CD14-positive monocyte (primary cell): Measurements from ENCODE around the gene ZGRF1. TPM values are rescaled to one million over a fixed set of nuclear protein-coding genes. Genes with fewer than 3 reads are reported as not detected.

Source experiments
- DNase-seq, 3 donors: peaks; one replicate each; pipeline ENCODE4 v3.0.0-alpha.2; 2011 to 2022
- H2AFZ ChIP-seq: 2 replicates; pipeline ENCODE4 v1.6.0; 2012; ENCODE audit warnings: mild to moderate bottlenecking, low read depth, low read length, inconsistent platforms; ENCODE audit not compliant: insufficient read depth, poor library complexity, severe bottlenecking
- H3K27ac ChIP-seq, 2 donors: 1 replicate in 1 of 2; 2 replicates in 1 of 2; pipeline ENCODE4 v1.5.1; 2012 to 2013; ENCODE audit warnings: low read length in 2 of 2, control low read depth in 1 of 2, inconsistent platforms in 1 of 2, low read depth in 1 of 2, mild to moderate bottlenecking in 1 of 2
- H3K27me3 ChIP-seq, 2 donors: one replicate each; pipeline versions ENCODE4 v1.6.0 to v1.6.1; 2011 to 2013; ENCODE audit warnings: low read length in 2 of 2; ENCODE audit not compliant: control insufficient read depth in 2 of 2, insufficient read depth in 2 of 2
- H3K36me3 ChIP-seq, 2 donors: replicated peaks in 1 of 2; 1 replicate in 1 of 2; 2 replicates in 1 of 2; pipeline versions ENCODE4 v1.5.1 to v1.6.1; 2012 to 2013; ENCODE audit warnings: low read length in 2 of 2, control low read depth in 1 of 2, inconsistent platforms in 1 of 2, mild to moderate bottlenecking in 1 of 2; ENCODE audit not compliant: insufficient read depth in 2 of 2, control insufficient read depth in 1 of 2
- H3K4me1 ChIP-seq, 2 donors: 1 replicate in 1 of 2; 2 replicates in 1 of 2; pipeline versions ENCODE4 v1.5.1 to v1.6.1; 2012 to 2013; ENCODE audit warnings: low read length in 2 of 2, control low read depth in 1 of 2, inconsistent platforms in 1 of 2, mild to moderate bottlenecking in 1 of 2, moderate library complexity in 1 of 2; ENCODE audit not compliant: insufficient read depth in 2 of 2, control insufficient read depth in 1 of 2
- H3K4me2 ChIP-seq: replicated peaks from 2 replicates; pipeline ENCODE3; 2012; ENCODE audit warnings: low read length, moderate library complexity, mild to moderate bottlenecking; ENCODE audit not compliant: poor library complexity, severe bottlenecking; ENCODE audit errors: extremely low read depth
- H3K4me3 ChIP-seq, 3 experiments: fragments of 200-600 bp in 1 of 3; sonication (generic) in 1 of 3; replicated peaks in 1 of 3; 1 replicate in 2 of 3; 2 replicates in 1 of 3; pipeline ENCODE4 v1.5.1; 2011 to 2013; ENCODE audit warnings: low read length in 3 of 3, mild to moderate bottlenecking in 3 of 3, control low read depth in 2 of 3, low read depth in 2 of 3, inconsistent platforms in 1 of 3, moderate library complexity in 1 of 3
- H3K79me2 ChIP-seq: 2 replicates; pipeline ENCODE4 v1.6.0; 2012; ENCODE audit warnings: mild to moderate bottlenecking, control low read depth, inconsistent platforms, low read length, moderate library complexity; ENCODE audit not compliant: insufficient read depth
- H3K9ac ChIP-seq: 2 replicates; pipeline ENCODE4 v1.6.0; 2017; ENCODE audit warnings: low read length, mild to moderate bottlenecking; ENCODE audit not compliant: insufficient read depth, poor library complexity, severe bottlenecking
- H3K9me3 ChIP-seq, 2 donors: replicated peaks in 1 of 2; 1 replicate in 1 of 2; 2 replicates in 1 of 2; pipeline versions ENCODE4 v1.5.1 to v1.6.1; 2012 to 2013; ENCODE audit warnings: low read length in 2 of 2, control low read depth in 1 of 2; ENCODE audit not compliant: control insufficient read depth in 1 of 2, insufficient read depth in 1 of 2
- H4K20me1 ChIP-seq: 2 replicates; pipeline ENCODE4 v1.6.0; 2012; ENCODE audit warnings: mild to moderate bottlenecking, low read length, control low read depth, moderate library complexity; ENCODE audit not compliant: insufficient read depth
- H3K27ac Mint-ChIP-seq, 7 donors: one replicate each; pipeline ENCODE4 v1.8.0; 2020; ENCODE audit warnings: mild to moderate bottlenecking in 7 of 7, mixed read lengths in 7 of 7, moderate library complexity in 6 of 7, inconsistent platforms in 2 of 7
- H3K27me3 Mint-ChIP-seq, 3 donors: one replicate each; pipeline ENCODE4 v1.8.0; 2021 to 2022; ENCODE audit warnings: low read depth in 3 of 3, mild to moderate bottlenecking in 3 of 3, mixed read lengths in 3 of 3, moderate library complexity in 3 of 3, inconsistent platforms in 1 of 3
- H3K36me3 Mint-ChIP-seq, 2 donors: one replicate each; pipeline ENCODE4 v1.8.0; 2020; ENCODE audit warnings: mixed read lengths in 2 of 2, inconsistent platforms in 1 of 2, mild to moderate bottlenecking in 1 of 2
- H3K4me1 Mint-ChIP-seq: one replicate; pipeline ENCODE4 v1.8.0; 2020; ENCODE audit warnings: mild to moderate bottlenecking, mixed read lengths
- H3K4me3 Mint-ChIP-seq, 2 donors: one replicate each; pipeline ENCODE4 v1.8.0; 2020; ENCODE audit warnings: mild to moderate bottlenecking in 2 of 2, mixed read lengths in 2 of 2, moderate library complexity in 1 of 2
- H3K9me3 Mint-ChIP-seq, 7 donors: one replicate each; pipeline ENCODE4 v1.8.0; 2020 to 2022; ENCODE audit warnings: mixed read lengths in 7 of 7, mild to moderate bottlenecking in 6 of 7, moderate library complexity in 6 of 7, inconsistent platforms in 2 of 7
- CTCF ChIP-seq: fragments of 200-600 bp; IDR thresholded peaks from one replicate; pipeline ENCODE4 v1.8.0; 2022; ENCODE audit warnings: antibody characterized with exemption, mild to moderate bottlenecking
- WGBS: methylation state at CpG from one replicate; pipeline ENCODE4 v1.1.5; 2013; ENCODE audit warnings: missing lambda C conversion rate; ENCODE audit not compliant: insufficient coverage; 5-methylcytosine and 5-hydroxymethylcytosine counted together
- intact Hi-C, 2 donors: fragments of 100-400 bp; cut with micrococcal nuclease; formaldehyde crosslinking; loops; one replicate each; pipeline versions ENCODE4 v1.15.0 to v1.15.1; 2023
- polyA plus RNA-seq, 3 donors: library from polyadenylated mRNA; depleted of rRNA in 1 of 3; unstranded in 2 of 3; stranded (reverse) in 1 of 3; fragments of 300-500 nt in 2 of 3; fragments of >200 nt in 1 of 3; fragmentation: Illumina TruSeq in 2 of 3; gene quantifications; 1 replicate in 2 of 3; 2 replicates in 1 of 3; pipeline ENCODE4 v1.2.3, GENCODE V29; 2012 to 2021

Gene ZGRF1
- polyA plus RNA-seq, 3 donors, result 0.81 to 2.9 (median 0.81) TPM

GRCh38 chr4:112585977-112586736 lies 50.6 kb downstream of the ZGRF1 start:
- WGBS, result 94% methylated on average over 2 of the region's 2 CpGs
- Histone ChIP-seq H4K20me1 (no peaks in the 10 kb centered on the region), H3K27ac (no peak overlapping the region), H3K9ac (no peak overlapping the region), H3K4me3 (no peak overlapping the region), H3K9me3 (no peaks in the 10 kb centered on the region), H3K4me2 (no peak overlapping the region), H3K36me3 (peaks cover 12 to 39% of the 10 kb centered on the region in 2 donors), H2AFZ (no peak overlapping the region), H3K27me3 (no peaks in the 10 kb centered on the region), H3K79me2 (no peaks in the 10 kb centered on the region), H3K4me1 (no peaks in the 10 kb centered on the region)
- Mint-ChIP-seq H3K36me3 (peaks cover 28 to 51% of the 10 kb centered on the region in 2 donors), H3K9me3 (no peaks in the 10 kb centered on the region), H3K4me1 (peaks cover 2% of the 10 kb centered on the region), H3K27me3 (no peaks in the 10 kb centered on the region), H3K27ac (no peak overlapping the region), H3K4me3 (no peak overlapping the region)
- no peak for DNase-seq
- no peak for TF ChIP-seq CTCF
- intact Hi-C loops, result no loop called here

- Mint-ChIP-seq H3K27ac (no peak overlapping the region), H3K9me3 (peaks cover 0 to 8% (median 0%) of the 10 kb centered on the region in 7 donors), H3K4me3 (no peak overlapping the region), H3K27me3 (no peaks in the 10 kb centered on the region), H3K36me3 (peaks cover 4 to 24% of the 10 kb centered on the region in 2 donors), H3K4me1 (no peaks in the 10 kb centered on the region)
- no peak overlapping the region for H3K27ac ChIP-seq
- no peak overlapping the region for H3K4me2 ChIP-seq
- H3K9ac ChIP-seq, result no peak overlapping the region
- DNase-seq, result no peak
- H2AFZ ChIP-seq, result no peak overlapping the region
- H3K4me1 ChIP-seq, result no peaks in the 10 kb centered on the region
- H3K27me3 ChIP-seq, result no peaks in the 10 kb centered on the region
- no CpG with 5 or more reads among the region's 5 CpGs for WGBS
- H3K79me2 ChIP-seq, result no peaks in the 10 kb centered on the region
- intact Hi-C loops, result no loop called here
- no peak for TF ChIP-seq CTCF
- H3K4me3 ChIP-seq, result no peak overlapping the region
- H3K36me3 ChIP-seq, result no peaks in the 10 kb centered on the region
- H3K9me3 ChIP-seq, result peaks cover 0 to 4% of the 10 kb centered on the region in 2 donors
- H4K20me1 ChIP-seq, result no peaks in the 10 kb centered on the region
These were observed 69.2 kb downstream of the ZGRF1 start for GRCh38 chr4:112567536-112567935.
